ENCODE data around the gene RALGAPA2.

- TF ChIP-seq CTCF (IDR thresholded peaks at IDR 0.05) (no peak), POLR2A (IDR thresholded peaks at IDR 0.05) (no peak)
Measured at GRCh38 chr20:20734475-20734948, 22.1 kb upstream of the RALGAPA2 start.

Data from ovary (tissue), 3 donors.